ENCODE measurements around the gene ATXN1. TPM values are rescaled to one million over a fixed set of nuclear protein-coding genes. Genes with fewer than 3 reads are reported as not detected.
"Not testable (repeated sequence)": the region's sequence is repeated elsewhere in the genome, so short reads cannot be mapped to it uniquely, and the experiment has no call there.

ATXN1 gene
- total RNA-seq, 4 donors from 2014 or later: 38.7 to 78.3 (median 62.6) TPM

DNA sequence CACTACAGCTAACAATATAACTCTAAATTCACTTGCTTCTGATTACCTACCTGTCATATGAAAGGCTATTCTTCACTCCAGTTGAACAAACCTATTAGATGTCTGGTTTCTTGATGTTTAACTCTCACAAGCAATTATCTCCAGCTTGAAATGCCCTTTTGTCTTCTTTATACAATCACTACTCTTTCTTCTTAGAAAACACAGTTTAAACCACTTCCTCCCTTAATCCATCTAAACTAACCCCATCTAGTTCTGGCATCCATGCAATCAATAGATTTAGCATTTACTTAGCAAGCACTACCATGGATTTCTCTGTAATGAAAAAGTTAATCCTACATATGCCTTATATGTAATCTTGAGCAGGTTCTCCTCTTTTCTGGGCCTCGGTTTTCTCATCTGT is 127.3 kb downstream of the ATXN1 start:
- Histone ChIP-seq H3K4me1 (peaks cover 0 to 25% (median 0%) of the 10 kb centered on the region in 3 donors), H3K27ac (no peak overlapping the region), H3K36me3 (peaks cover 0 to 4% of the 10 kb centered on the region in 2 donors), H3K27me3 (no peaks in the 10 kb centered on the region), H3K9me3 (no peaks in the 10 kb centered on the region), H3K4me3 (no peak overlapping the region)
- WGBS, 2 donors (ENCODE audit: low coverage in 1 of 2): 69 to 100% methylated on average over 1 of the region's 1 CpG
- TF ChIP-seq POLR2AphosphoS5 (IDR thresholded peaks at IDR 0.05): no peak
- TF ChIP-seq POLR2A (IDR thresholded peaks at IDR 0.05): no peak
- TF ChIP-seq, protein P1, sequence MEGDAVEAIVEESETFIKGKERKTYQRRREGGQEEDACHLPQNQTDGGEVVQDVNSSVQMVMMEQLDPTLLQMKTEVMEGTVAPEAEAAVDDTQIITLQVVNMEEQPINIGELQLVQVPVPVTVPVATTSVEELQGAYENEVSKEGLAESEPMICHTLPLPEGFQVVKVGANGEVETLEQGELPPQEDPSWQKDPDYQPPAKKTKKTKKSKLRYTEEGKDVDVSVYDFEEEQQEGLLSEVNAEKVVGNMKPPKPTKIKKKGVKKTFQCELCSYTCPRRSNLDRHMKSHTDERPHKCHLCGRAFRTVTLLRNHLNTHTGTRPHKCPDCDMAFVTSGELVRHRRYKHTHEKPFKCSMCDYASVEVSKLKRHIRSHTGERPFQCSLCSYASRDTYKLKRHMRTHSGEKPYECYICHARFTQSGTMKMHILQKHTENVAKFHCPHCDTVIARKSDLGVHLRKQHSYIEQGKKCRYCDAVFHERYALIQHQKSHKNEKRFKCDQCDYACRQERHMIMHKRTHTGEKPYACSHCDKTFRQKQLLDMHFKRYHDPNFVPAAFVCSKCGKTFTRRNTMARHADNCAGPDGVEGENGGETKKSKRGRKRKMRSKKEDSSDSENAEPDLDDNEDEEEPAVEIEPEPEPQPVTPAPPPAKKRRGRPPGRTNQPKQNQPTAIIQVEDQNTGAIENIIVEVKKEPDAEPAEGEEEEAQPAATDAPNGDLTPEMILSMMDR (IDR thresholded peaks at IDR 0.05): no peak
- TF ChIP-seq EP300 (IDR thresholded peaks at IDR 0.05): no peak
- ATAC-seq: no peak

DNA sequence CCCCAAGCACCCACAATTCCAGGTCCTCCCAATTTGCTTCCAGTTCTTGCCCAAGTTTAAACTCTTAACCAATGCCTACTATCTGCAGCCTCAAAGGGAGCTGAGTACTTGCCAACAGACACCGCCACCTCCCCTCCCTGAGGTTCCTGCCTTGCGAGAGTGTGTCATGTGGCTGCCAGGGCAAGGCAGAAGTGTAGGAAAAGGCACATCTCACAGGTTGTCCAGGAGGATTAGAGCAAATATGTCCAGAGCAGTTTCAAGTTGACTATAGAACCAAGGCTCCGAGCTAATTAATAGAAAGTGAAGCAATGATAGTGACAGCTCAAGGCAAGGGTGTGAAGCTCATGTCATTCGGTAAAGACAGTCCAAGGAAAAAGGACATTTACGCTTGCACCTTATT is 127.8 kb downstream of the ATXN1 start:
- no peak for ATAC-seq

DNA sequence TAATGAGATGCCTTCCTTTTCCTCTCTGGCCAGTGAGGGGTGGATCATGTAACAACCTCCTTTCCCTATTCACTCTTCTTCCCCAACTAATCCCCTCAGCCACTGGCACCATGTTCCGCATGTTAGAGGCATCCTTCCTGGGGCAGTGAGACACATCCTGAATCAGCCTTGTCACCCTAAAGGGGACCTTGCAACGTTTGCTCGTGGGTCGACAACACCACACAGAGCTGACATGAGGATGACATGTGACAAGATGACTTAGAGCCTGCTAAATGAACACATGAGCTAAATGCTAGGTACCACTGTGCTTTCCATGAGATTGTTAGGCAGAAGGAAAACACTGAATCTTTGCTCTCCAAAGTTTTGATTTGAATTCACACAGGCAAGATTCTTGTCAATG is 129.2 kb downstream of the ATXN1 start:
- Histone ChIP-seq H3K36me3 (no peaks in the 10 kb centered on the region), H3K9me3 (no peaks in the 10 kb centered on the region), H3K4me3 (no peak overlapping the region), H3K27me3 (no peaks in the 10 kb centered on the region), H3K27ac (no peak overlapping the region), H3K4me1 (peaks cover 0 to 25% (median 0%) of the 10 kb centered on the region in 3 donors)
- no peak for ATAC-seq
- TF ChIP-seq EP300 (IDR thresholded peaks at IDR 0.05) (no peak), POLR2AphosphoS5 (IDR thresholded peaks at IDR 0.05) (no peak), POLR2A (IDR thresholded peaks at IDR 0.05) (no peak)
- TF ChIP-seq, protein P1 (IDR thresholded peaks at IDR 0.05): no peak
- WGBS, 2 donors (ENCODE audit: low coverage in 1 of 2): 91 to 100% methylated on average over 1 to 4 of the region's 4 CpGs

More for the DNA sequence above, 127.8 kb downstream of the ATXN1 start:
- H3K27ac ChIP-seq: no peak overlapping the region
- H3K4me1 ChIP-seq: peaks cover 0 to 25% (median 0%) of the 10 kb centered on the region in 3 donors
- H3K9me3 ChIP-seq: no peaks in the 10 kb centered on the region
- 95 to 100% methylated on average over 3 to 4 of the region's 5 CpGs for WGBS, 2 donors (ENCODE audit: low coverage in 1 of 2)
- H3K36me3 ChIP-seq: no peaks in the 10 kb centered on the region
- no peaks in the 10 kb centered on the region for H3K27me3 ChIP-seq
- TF ChIP-seq POLR2AphosphoS5 (IDR thresholded peaks at IDR 0.05) (no peak), EP300 (IDR thresholded peaks at IDR 0.05) (no peak), POLR2A (IDR thresholded peaks at IDR 0.05) (no peak)
- TF ChIP-seq, protein P1 (IDR thresholded peaks at IDR 0.05): no peak
- no peak overlapping the region for H3K4me3 ChIP-seq

DNA sequence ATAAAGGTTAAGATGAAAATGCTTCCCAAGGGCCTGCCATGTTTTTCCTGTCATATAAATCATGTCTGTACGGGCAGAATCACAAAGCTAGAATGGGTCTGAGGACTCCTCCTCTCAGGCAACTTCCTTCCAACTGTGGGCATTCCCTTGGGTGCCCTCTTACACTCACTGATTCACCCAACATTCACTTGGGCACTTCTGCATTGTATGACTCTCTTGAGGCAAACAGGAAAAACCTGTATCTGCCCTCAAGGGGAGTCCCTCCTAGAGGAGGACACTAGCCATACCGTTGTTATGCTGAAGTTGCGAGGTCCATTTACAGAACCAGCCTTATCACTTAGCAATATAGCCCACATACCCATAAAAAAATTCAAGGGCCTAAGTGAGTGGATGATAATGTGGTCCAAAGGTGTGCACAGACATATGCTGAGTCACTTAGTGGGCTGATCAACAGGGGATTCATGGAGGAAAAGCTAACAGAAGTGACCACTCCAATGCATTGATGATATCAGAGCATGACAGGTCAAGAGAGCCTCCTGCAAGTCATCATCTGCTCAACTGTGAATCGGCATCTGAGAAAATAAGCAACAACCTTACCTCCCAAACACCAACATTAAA is 131.1 kb downstream of the ATXN1 start:
- WGBS, 2 donors (ENCODE audit: low coverage in 1 of 2): 79 to 96% methylated on average over 2 to 4 of the region's 4 CpGs
- no peak for TF ChIP-seq EP300 (IDR thresholded peaks at IDR 0.05)
- TF ChIP-seq, protein P1 (IDR thresholded peaks at IDR 0.05): no peak
- no peak for TF ChIP-seq POLR2A (IDR thresholded peaks at IDR 0.05)
- no peak for TF ChIP-seq POLR2AphosphoS5 (IDR thresholded peaks at IDR 0.05)
- Histone ChIP-seq H3K27me3 (no peaks in the 10 kb centered on the region), H3K4me3 (no peak overlapping the region), H3K27ac (no peak overlapping the region), H3K9me3 (no peaks in the 10 kb centered on the region), H3K36me3 (no peaks in the 10 kb centered on the region), H3K4me1 (peaks cover 0 to 12% (median 0%) of the 10 kb centered on the region in 3 donors)
- ATAC-seq: no peak

DNA sequence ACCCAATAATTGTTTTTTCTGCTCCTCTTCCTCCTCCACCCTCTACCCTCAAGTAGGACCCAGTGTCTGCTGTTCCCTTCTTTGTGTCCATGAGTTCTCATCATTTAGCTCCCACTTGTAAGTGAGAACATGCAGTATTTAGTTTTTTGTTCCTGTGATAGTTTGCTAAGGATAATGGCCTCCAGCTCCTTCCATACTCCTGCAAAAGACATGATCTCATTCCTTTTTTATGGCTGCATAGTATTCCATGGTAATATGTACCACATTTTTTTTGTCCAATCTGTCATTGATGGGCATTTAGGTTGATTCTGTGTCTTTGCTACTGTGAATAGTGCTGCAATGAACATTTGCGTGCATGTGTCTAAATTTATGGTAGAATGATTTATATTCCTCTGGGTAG is 132.7 kb downstream of the ATXN1 start:
- WGBS, 2 donors (ENCODE audit: low coverage in 1 of 2): 100% methylated on average over 1 of the region's 1 CpG
- H3K27me3 ChIP-seq, H3K36me3 ChIP-seq, H3K27ac ChIP-seq, H3K4me1 ChIP-seq, ATAC-seq, H3K9me3 ChIP-seq, H3K4me3 ChIP-seq: not testable (repeated sequence)

Measured in gastroesophageal sphincter (tissue), 4 donors.